Measurements from ENCODE around the gene TRAPPC12. TPM values are rescaled to one million over a fixed set of nuclear protein-coding genes. Genes with fewer than 3 reads are reported as not detected.
A peak's percentile ranks its signal among the peaks of the same experiment; 100 is the strongest.

The TRAPPC12 gene
- total RNA-seq, 1 donor, result 67.0 TPM

- no peak overlapping the region for H3K4me3 ChIP-seq (ENCODE audit: insufficient read depth, low read length)
- peaks cover 26% of the 10 kb centered on the region for H3K36me3 ChIP-seq (ENCODE audit: insufficient read depth, low read length)
- H3K27ac ChIP-seq (ENCODE audit: low read depth, low read length), result no peak overlapping the region
- H3K4me2 ChIP-seq (ENCODE audit: insufficient read depth, low read length), result no peak overlapping the region
- H3K27me3 ChIP-seq (ENCODE audit: insufficient read depth, low read length), result no peaks in the 10 kb centered on the region
- H3K4me1 ChIP-seq (ENCODE audit: insufficient read depth, low read length), result no peaks in the 10 kb centered on the region
- H3K9me3 ChIP-seq (ENCODE audit: low read depth, low read length), result no peaks in the 10 kb centered on the region
- H3K79me2 ChIP-seq (ENCODE audit: insufficient read depth, low read length), result no peaks in the 10 kb centered on the region
- H2AFZ ChIP-seq (ENCODE audit: low read length), result no peak overlapping the region
- peak; percentile 36 for DNase-seq (ENCODE audit: insufficient read length, low spot score, missing footprints)
- TF ChIP-seq CTCF (IDR thresholded peaks at IDR 0.05; ENCODE audit: extremely low read depth, low read depth, low read length), result no peak
- no peaks in the 10 kb centered on the region for H4K20me1 ChIP-seq (ENCODE audit: insufficient read depth, low read length)
These were observed 76.6 kb downstream of the TRAPPC12 start for GRCh38 chr2:3456125-3456524.

DNA sequence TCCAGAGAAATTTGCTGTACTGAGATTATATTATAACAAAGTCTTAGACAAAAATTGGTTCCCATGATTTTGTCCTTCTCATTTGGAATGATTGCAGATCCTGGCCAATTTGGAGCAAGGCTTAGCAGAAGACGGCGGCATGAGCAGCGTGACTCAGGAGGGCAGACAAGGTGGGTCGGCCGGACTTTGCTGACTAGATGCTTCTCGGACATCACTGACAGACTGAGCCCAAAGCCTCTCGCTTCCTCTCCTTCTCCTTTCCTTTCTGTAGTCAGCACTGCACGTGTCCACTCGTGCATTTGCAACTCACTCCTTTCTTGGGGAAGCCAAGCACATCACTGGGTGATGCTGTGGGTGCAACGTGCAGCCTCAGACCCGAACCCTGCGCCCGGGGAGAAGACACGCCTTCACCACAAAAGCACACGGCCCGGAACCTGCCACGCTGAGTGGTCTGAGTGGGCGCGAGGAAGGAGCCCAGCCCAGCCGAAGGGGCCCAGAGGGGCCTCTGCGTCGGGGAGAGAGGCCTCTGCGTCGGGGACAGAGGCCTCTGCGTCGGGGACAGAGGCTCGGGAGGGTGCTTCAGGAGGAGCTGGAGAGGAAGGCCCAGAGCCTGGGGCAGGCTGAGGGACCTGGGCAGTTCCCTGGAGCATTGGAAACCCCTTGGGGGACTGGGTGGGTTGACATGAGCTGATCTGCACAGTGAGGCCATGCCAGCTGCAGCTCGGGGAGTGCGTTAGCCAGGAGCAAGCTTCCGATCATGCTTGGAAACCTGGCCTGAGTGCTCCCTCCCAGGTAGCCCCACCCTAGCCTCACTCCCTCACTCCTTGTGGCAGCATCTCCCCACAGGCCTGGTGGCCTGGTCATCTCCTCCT lies 78.3 kb downstream of the TRAPPC12 start:
- Histone ChIP-seq H3K79me2 (ENCODE audit: insufficient read depth, low read length) (no peaks in the 10 kb centered on the region), H3K4me1 (ENCODE audit: insufficient read depth, low read length) (peaks cover 5% of the 10 kb centered on the region), H3K4me2 (ENCODE audit: insufficient read depth, low read length) (no peak overlapping the region), H3K36me3 (ENCODE audit: insufficient read depth, low read length) (peaks cover 27% of the 10 kb centered on the region), H2AFZ (ENCODE audit: low read length) (no peak overlapping the region), H4K20me1 (ENCODE audit: insufficient read depth, low read length) (no peaks in the 10 kb centered on the region), H3K4me3 (ENCODE audit: insufficient read depth, low read length) (no peak overlapping the region), H3K27me3 (ENCODE audit: insufficient read depth, low read length) (no peaks in the 10 kb centered on the region), H3K9me3 (ENCODE audit: low read depth, low read length) (no peaks in the 10 kb centered on the region), H3K27ac (ENCODE audit: low read depth, low read length) (no peak overlapping the region)
- TF ChIP-seq CTCF (IDR thresholded peaks at IDR 0.05; ENCODE audit: extremely low read depth, low read depth, low read length), result no peak
- peak; percentile 63 for DNase-seq (ENCODE audit: insufficient read length, low spot score, missing footprints)

- Histone ChIP-seq H3K27me3 (ENCODE audit: insufficient read depth, low read length) (no peaks in the 10 kb centered on the region), H3K4me1 (ENCODE audit: insufficient read depth, low read length) (peaks cover 5% of the 10 kb centered on the region), H3K79me2 (ENCODE audit: insufficient read depth, low read length) (no peaks in the 10 kb centered on the region), H3K27ac (ENCODE audit: low read depth, low read length) (no peak overlapping the region), H2AFZ (ENCODE audit: low read length) (no peak overlapping the region), H3K9me3 (ENCODE audit: low read depth, low read length) (no peaks in the 10 kb centered on the region), H3K4me3 (ENCODE audit: insufficient read depth, low read length) (no peak overlapping the region), H3K4me2 (ENCODE audit: insufficient read depth, low read length) (no peak overlapping the region), H4K20me1 (ENCODE audit: insufficient read depth, low read length) (no peaks in the 10 kb centered on the region), H3K36me3 (ENCODE audit: insufficient read depth, low read length) (peaks cover 31% of the 10 kb centered on the region)
- peak; percentile 81 for DNase-seq (ENCODE audit: insufficient read length, low spot score, missing footprints)
- no peak for TF ChIP-seq CTCF (IDR thresholded peaks at IDR 0.05; ENCODE audit: extremely low read depth, low read depth, low read length)
These were observed 79.1 kb downstream of the TRAPPC12 start for GRCh38 chr2:3458396-3459184.
